WTC11 (cell line): Measurements from ENCODE around the gene SERTAD2. TPM values are rescaled to one million over a fixed set of nuclear protein-coding genes. Genes with fewer than 3 reads are reported as not detected.
A peak's percentile ranks its signal among the peaks of the same experiment; 100 is the strongest.

Experiments used
- ATAC-seq: fragments of 200-7000 bp; cut with Tn5 transposase; 2 replicates; pipeline ENCODE4 v1.10.0; 2021; ENCODE audit warnings: mild to moderate bottlenecking, moderate library complexity
- CTCF ChIA-PET: fragments of 300-600 bp; sonication (Branson Sonifier 250); formaldehyde crosslinking; loops from one replicate; lab custom pipeline; 2021; ENCODE audit warnings: antibody characterized with exemption; lab: Charles Lee
- POLR2A ChIA-PET: fragments of 350-600 bp; sonication (Branson Sonifier 250); formaldehyde crosslinking; loops from one replicate; lab custom pipeline; 2021; ENCODE audit warnings: antibody characterized with exemption; lab: Charles Lee
- DNase-seq: peaks from one replicate; pipeline ENCODE4 v3.0.0; 2021; ENCODE audit warnings: low spot score
- H3K27ac Mint-ChIP-seq: 2 replicates; pipeline ENCODE4 v1.8.0; 2021; ENCODE audit warnings: mixed read lengths
- H3K27me3 Mint-ChIP-seq: 2 replicates; pipeline ENCODE4 v1.8.0; 2021; ENCODE audit warnings: low read depth, mild to moderate bottlenecking, moderate library complexity, mixed read lengths
- H3K36me3 Mint-ChIP-seq: 2 replicates; pipeline ENCODE4 v1.8.0; 2021; ENCODE audit warnings: mixed read lengths
- H3K4me1 Mint-ChIP-seq: 2 replicates; pipeline ENCODE4 v1.8.0; 2022; ENCODE audit warnings: mixed read lengths
- H3K4me3 Mint-ChIP-seq: 2 replicates; pipeline ENCODE4 v1.8.0; 2021; ENCODE audit warnings: mild to moderate bottlenecking, moderate library complexity, mixed read lengths
- H3K9me3 Mint-ChIP-seq: 2 replicates; pipeline ENCODE4 v1.8.0; 2021; ENCODE audit warnings: mixed read lengths
- CBFB ChIP-seq: sonication (generic); formaldehyde crosslinking; IDR thresholded peaks from 2 replicates; pipeline ENCODE4 v1.8.1; 2022; ENCODE audit warnings: mild to moderate bottlenecking, low read depth, missing genetic modification reagents
- CREB1 ChIP-seq: sonication (generic); formaldehyde crosslinking; IDR thresholded peaks from 2 replicates; pipeline ENCODE4 v1.8.0; 2023; ENCODE audit warnings: mild to moderate bottlenecking, missing genetic modification reagents
- CREM ChIP-seq: sonication (generic); formaldehyde crosslinking; IDR thresholded peaks from 2 replicates; pipeline ENCODE4 v1.8.1; 2022; ENCODE audit warnings: mild to moderate bottlenecking, missing genetic modification reagents, moderate library complexity
- GABPB1 ChIP-seq: sonication (generic); formaldehyde crosslinking; IDR thresholded peaks from 2 replicates; pipeline ENCODE4 v1.8.1; 2023; ENCODE audit warnings: mild to moderate bottlenecking, missing genetic modification reagents
- GTF2I ChIP-seq: fragments of 250-450 bp; sonication (Bioruptor Pico); conservative IDR thresholded peaks from 2 replicates; pipeline ENCODE4 v1.4.0; 2021; ENCODE audit warnings: mild to moderate bottlenecking
- HMGA2 ChIP-seq: fragments of 250-450 bp; sonication (Bioruptor Pico); IDR thresholded peaks from 2 replicates; pipeline ENCODE4 v1.4.0; 2021; ENCODE audit warnings: mild to moderate bottlenecking, moderate library complexity
- MXD4 ChIP-seq: fragments of 250-450 bp; sonication (Bioruptor Pico); IDR thresholded peaks from 2 replicates; pipeline ENCODE4 v1.8.0; 2021; ENCODE audit warnings: mild to moderate bottlenecking, moderate library complexity, borderline replicate concordance
- RORB ChIP-seq: fragments of 250-450 bp; sonication (Bioruptor Pico); IDR thresholded peaks from 2 replicates; pipeline ENCODE4 v1.9.0; 2021; ENCODE audit warnings: mild to moderate bottlenecking
- SOX15 ChIP-seq: fragments of 250-450 bp; sonication (Bioruptor Pico); IDR thresholded peaks from 2 replicates; pipeline ENCODE4 v1.9.0; 2021; ENCODE audit warnings: mild to moderate bottlenecking
- SP1 ChIP-seq: sonication (generic); formaldehyde crosslinking; conservative IDR thresholded peaks from 2 replicates; pipeline ENCODE4 v1.8.1; 2022; ENCODE audit warnings: missing genetic modification reagents
- ZNF671 ChIP-seq: fragments of 250-450 bp; sonication (Bioruptor Pico); IDR thresholded peaks from 2 replicates; pipeline ENCODE4 v1.8.0; 2021; ENCODE audit warnings: mild to moderate bottlenecking
- total RNA-seq: library from RNA; stranded (reverse); gene quantifications from 3 replicates; pipeline ENCODE4 v1.2.3, GENCODE V29; 2021
- TF ChIP-seq, protein P1 (sequence below): fragments of 250-450 bp; sonication (Bioruptor Pico); IDR thresholded peaks from 2 replicates; pipeline ENCODE4 v1.9.0; 2021; ENCODE audit warnings: mild to moderate bottlenecking
- TF ChIP-seq, protein P2 (sequence below): fragments of 250-450 bp; sonication (Bioruptor Pico); IDR thresholded peaks from 2 replicates; pipeline ENCODE4 v1.8.0; 2021; ENCODE audit warnings: mild to moderate bottlenecking
- TF ChIP-seq, protein P3 (sequence below): sonication (generic); formaldehyde crosslinking; conservative IDR thresholded peaks from 2 replicates; pipeline ENCODE4 v1.8.1; 2022; ENCODE audit warnings: mild to moderate bottlenecking, missing genetic modification reagents
- TF ChIP-seq, protein P4 (sequence below): sonication (generic); formaldehyde crosslinking; IDR thresholded peaks from 2 replicates; pipeline ENCODE4 v1.8.1; 2023; ENCODE audit warnings: mild to moderate bottlenecking, missing genetic modification reagents
- TF ChIP-seq, protein P5 (sequence below): sonication (generic); formaldehyde crosslinking; IDR thresholded peaks from 2 replicates; pipeline ENCODE4 v1.8.0; 2023; ENCODE audit warnings: mild to moderate bottlenecking, missing genetic modification reagents
- TF ChIP-seq, protein P6 (sequence below): sonication (generic); formaldehyde crosslinking; IDR thresholded peaks from 2 replicates; pipeline ENCODE4 v1.8.1; 2023; ENCODE audit warnings: mild to moderate bottlenecking, missing genetic modification reagents, borderline replicate concordance

SERTAD2 gene
- total RNA-seq, 1 experiment from 2014 or later = 7.9 TPM

DNA sequence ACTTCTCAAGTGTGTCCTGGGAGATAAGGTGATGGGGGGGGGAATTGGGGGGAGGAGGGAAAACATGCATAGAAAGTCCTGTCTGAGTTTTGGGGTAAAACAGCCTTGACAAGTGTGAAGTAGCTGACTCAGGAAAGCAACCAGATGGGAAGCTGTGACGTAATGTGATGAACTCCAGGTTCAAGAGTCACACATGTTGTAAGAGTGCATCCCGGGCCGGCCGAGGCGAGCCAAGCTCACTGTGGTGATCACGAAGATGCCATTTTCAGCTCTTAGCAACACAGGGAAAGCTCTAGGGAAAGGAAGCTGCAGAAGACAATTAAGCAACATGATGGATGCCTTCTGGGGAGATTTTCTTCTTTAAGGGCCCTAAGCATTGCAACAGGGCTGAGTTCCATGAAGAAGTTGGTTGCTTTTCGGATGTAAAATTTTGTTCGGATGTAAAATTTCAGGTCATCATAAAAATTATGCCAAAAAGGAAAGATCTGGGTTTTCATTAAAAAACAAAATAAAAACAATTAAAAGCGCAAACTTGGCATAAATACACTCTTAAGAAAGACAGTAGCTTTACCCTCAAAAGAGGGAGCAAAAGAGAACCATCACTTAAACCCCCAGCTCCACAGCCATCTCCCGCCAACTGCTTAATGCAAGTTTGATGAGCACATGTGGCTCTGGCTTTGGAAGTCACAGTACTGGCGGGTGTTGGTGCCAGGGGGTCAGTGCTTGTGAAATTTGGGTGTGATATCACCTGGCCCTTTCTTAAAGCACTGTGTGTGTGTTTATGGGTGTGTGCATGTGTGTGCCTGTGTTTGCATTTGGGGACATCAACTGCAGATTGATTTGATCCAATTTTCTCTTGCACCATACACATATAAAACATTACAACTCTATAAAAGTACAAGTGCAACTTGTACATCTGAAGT lies 19.1 kb downstream of the SERTAD2 start:
- ATAC-seq = no peak
- Mint-ChIP-seq H3K27ac (0 out of 2 replicates have a peak overlapping the region, but pooled peaks have one; percentile 63), H3K36me3 (peaks cover 12% of the 10 kb centered on the region), H3K27me3 (no peaks in the 10 kb centered on the region)
- TF ChIP-seq SOX15 (CRISPR knock-in tag) (no peak), CREB1 (CRISPR knock-in tag) (no peak), MXD4 (no peak), ZNF671 (CRISPR knock-in tag) (no peak), SP1 (CRISPR knock-in tag) (no peak), CREM (CRISPR knock-in tag) (no peak), GTF2I (CRISPR knock-in tag) (no peak), CBFB (CRISPR knock-in tag) (no peak), GABPB1 (no peak), RORB (no peak)
- TF ChIP-seq, protein P1, sequence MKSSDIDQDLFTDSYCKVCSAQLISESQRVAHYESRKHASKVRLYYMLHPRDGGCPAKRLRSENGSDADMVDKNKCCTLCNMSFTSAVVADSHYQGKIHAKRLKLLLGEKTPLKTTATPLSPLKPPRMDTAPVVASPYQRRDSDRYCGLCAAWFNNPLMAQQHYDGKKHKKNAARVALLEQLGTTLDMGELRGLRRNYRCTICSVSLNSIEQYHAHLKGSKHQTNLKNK (CRISPR knock-in tag) = no peak
- TF ChIP-seq, protein P2, sequence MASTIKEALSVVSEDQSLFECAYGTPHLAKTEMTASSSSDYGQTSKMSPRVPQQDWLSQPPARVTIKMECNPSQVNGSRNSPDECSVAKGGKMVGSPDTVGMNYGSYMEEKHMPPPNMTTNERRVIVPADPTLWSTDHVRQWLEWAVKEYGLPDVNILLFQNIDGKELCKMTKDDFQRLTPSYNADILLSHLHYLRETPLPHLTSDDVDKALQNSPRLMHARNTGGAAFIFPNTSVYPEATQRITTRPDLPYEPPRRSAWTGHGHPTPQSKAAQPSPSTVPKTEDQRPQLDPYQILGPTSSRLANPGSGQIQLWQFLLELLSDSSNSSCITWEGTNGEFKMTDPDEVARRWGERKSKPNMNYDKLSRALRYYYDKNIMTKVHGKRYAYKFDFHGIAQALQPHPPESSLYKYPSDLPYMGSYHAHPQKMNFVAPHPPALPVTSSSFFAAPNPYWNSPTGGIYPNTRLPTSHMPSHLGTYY = no peak
- TF ChIP-seq, protein P3, sequence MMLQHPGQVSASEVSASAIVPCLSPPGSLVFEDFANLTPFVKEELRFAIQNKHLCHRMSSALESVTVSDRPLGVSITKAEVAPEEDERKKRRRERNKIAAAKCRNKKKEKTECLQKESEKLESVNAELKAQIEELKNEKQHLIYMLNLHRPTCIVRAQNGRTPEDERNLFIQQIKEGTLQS (CRISPR knock-in tag) = no peak
- TF ChIP-seq, protein P4, sequence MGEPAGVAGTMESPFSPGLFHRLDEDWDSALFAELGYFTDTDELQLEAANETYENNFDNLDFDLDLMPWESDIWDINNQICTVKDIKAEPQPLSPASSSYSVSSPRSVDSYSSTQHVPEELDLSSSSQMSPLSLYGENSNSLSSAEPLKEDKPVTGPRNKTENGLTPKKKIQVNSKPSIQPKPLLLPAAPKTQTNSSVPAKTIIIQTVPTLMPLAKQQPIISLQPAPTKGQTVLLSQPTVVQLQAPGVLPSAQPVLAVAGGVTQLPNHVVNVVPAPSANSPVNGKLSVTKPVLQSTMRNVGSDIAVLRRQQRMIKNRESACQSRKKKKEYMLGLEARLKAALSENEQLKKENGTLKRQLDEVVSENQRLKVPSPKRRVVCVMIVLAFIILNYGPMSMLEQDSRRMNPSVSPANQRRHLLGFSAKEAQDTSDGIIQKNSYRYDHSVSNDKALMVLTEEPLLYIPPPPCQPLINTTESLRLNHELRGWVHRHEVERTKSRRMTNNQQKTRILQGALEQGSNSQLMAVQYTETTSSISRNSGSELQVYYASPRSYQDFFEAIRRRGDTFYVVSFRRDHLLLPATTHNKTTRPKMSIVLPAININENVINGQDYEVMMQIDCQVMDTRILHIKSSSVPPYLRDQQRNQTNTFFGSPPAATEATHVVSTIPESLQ = no peak
- TF ChIP-seq, protein P5, sequence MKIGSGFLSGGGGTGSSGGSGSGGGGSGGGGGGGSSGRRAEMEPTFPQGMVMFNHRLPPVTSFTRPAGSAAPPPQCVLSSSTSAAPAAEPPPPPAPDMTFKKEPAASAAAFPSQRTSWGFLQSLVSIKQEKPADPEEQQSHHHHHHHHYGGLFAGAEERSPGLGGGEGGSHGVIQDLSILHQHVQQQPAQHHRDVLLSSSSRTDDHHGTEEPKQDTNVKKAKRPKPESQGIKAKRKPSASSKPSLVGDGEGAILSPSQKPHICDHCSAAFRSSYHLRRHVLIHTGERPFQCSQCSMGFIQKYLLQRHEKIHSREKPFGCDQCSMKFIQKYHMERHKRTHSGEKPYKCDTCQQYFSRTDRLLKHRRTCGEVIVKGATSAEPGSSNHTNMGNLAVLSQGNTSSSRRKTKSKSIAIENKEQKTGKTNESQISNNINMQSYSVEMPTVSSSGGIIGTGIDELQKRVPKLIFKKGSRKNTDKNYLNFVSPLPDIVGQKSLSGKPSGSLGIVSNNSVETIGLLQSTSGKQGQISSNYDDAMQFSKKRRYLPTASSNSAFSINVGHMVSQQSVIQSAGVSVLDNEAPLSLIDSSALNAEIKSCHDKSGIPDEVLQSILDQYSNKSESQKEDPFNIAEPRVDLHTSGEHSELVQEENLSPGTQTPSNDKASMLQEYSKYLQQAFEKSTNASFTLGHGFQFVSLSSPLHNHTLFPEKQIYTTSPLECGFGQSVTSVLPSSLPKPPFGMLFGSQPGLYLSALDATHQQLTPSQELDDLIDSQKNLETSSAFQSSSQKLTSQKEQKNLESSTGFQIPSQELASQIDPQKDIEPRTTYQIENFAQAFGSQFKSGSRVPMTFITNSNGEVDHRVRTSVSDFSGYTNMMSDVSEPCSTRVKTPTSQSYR (CRISPR knock-in tag) = no peak
- TF ChIP-seq, all 79 proteins: peak for 0
- ChIA-PET CTCF (interaction anchor here (0.7 to 2.9 kb wide), 7 partner anchors 9 to 239 kb away, joined by 3 to 16 read pairs (median 3); no protein-coding TSS in a partner anchor), POLR2A (interaction anchor here (0.6 kb wide), 1 partner anchor 20 kb away, joined by 3 read pairs; no protein-coding TSS in a partner anchor)
- Mint-ChIP-seq H3K9me3 (no peaks in the 10 kb centered on the region), H3K4me3 (no peak overlapping the region), H3K4me1 (peaks cover 43% of the 10 kb centered on the region)
- DNase-seq = no peak

DNA sequence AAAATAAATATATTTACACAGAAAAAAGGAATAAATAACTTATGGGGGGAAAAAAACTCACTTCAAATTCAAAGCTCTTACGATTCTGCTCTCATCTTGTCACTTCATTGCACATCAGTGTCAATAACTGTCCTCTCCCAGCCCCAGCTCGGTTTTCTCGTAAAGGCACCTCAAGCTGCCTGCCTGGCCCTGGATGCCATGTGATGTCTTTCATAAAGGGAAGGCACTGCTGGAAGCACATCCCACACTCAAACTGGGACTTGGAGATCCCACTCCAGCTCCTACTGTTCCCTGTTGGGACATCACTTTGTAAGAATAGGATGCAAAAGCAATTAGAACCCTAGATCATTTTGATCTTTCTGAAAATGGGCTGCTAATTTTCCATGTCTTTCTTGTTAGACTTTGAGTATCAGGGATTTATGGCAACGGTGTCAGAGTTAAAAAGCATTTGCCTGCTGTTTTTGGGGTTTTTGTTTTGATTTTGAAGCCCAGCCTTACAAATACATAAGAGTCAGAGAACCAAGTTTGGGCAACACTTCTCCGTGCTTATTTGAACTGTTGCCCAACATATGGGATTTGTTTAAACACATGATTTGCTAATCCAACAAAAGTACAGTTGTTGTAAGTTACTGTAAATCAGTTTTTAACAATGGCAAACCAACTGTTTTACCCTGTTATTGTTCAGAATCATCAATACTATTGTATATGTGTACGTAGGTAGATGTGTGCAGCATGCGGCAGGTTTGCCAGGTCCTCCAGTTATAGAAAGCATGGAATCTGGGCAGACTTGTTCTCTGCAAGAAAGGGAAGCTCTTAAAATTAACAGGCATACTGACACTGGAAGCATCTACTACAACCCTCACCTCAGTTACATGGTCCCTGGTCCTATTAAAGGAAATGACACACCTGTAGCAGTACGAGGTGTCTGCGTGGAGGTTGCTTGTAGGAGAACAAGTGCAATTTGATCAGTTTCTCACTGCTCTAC lies 20.6 kb downstream of the SERTAD2 start:
- ATAC-seq (no peak), DNase-seq (no peak)
- Mint-ChIP-seq H3K9me3 (no peaks in the 10 kb centered on the region), H3K4me3 (no peak overlapping the region), H3K36me3 (peaks cover 12% of the 10 kb centered on the region), H3K4me1 (peaks cover 37% of the 10 kb centered on the region), H3K27ac (peak overlapping the region; percentile 12; the same call in 1 of the 2 replicates), H3K27me3 (no peaks in the 10 kb centered on the region)
- POLR2A ChIA-PET = interaction anchor here (0.6 kb wide), 1 partner anchor 1457 kb away, joined by 3 read pairs; no protein-coding TSS in a partner anchor
- CTCF ChIA-PET = interaction anchor here (1.5 to 2.9 kb wide), 2 partner anchors 11 to 13 kb away, joined by 3 to 16 read pairs; no protein-coding TSS in a partner anchor
- TF ChIP-seq, protein P4 = no peak
- TF ChIP-seq, protein P6, sequence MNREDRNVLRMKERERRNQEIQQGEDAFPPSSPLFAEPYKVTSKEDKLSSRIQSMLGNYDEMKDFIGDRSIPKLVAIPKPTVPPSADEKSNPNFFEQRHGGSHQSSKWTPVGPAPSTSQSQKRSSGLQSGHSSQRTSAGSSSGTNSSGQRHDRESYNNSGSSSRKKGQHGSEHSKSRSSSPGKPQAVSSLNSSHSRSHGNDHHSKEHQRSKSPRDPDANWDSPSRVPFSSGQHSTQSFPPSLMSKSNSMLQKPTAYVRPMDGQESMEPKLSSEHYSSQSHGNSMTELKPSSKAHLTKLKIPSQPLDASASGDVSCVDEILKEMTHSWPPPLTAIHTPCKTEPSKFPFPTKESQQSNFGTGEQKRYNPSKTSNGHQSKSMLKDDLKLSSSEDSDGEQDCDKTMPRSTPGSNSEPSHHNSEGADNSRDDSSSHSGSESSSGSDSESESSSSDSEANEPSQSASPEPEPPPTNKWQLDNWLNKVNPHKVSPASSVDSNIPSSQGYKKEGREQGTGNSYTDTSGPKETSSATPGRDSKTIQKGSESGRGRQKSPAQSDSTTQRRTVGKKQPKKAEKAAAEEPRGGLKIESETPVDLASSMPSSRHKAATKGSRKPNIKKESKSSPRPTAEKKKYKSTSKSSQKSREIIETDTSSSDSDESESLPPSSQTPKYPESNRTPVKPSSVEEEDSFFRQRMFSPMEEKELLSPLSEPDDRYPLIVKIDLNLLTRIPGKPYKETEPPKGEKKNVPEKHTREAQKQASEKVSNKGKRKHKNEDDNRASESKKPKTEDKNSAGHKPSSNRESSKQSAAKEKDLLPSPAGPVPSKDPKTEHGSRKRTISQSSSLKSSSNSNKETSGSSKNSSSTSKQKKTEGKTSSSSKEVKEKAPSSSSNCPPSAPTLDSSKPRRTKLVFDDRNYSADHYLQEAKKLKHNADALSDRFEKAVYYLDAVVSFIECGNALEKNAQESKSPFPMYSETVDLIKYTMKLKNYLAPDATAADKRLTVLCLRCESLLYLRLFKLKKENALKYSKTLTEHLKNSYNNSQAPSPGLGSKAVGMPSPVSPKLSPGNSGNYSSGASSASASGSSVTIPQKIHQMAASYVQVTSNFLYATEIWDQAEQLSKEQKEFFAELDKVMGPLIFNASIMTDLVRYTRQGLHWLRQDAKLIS (CRISPR knock-in tag) = no peak
- no peak for TF ChIP-seq HMGA2 (CRISPR knock-in tag)
